ENCODE results near the gene GRM4. TPM values are rescaled to one million over a fixed set of nuclear protein-coding genes. Genes with fewer than 3 reads are reported as not detected.

Gene GRM4
- total RNA-seq, 1 experiment from 2014 or later = not detected

GRCh38 chr6:34103321-34103720, 42.6 kb downstream of the GRM4 start:
- no TSS peak for BruUV-seq (replicated peaks)
- CTCF ChIA-PET = interaction anchor here (0.6 to 1.2 kb wide), 2 partner anchors 25 to 124 kb away, joined by 3 to 6 read pairs; no protein-coding TSS in a partner anchor
- H3K36me3 Mint-ChIP-seq (ENCODE audit: insufficient read depth, unreplicated experiment) = no peaks in the 10 kb centered on the region
- no peaks in the 10 kb centered on the region for H3K4me1 Mint-ChIP-seq (ENCODE audit: low read depth, unreplicated experiment)
- TF ChIP-seq, protein P1, sequence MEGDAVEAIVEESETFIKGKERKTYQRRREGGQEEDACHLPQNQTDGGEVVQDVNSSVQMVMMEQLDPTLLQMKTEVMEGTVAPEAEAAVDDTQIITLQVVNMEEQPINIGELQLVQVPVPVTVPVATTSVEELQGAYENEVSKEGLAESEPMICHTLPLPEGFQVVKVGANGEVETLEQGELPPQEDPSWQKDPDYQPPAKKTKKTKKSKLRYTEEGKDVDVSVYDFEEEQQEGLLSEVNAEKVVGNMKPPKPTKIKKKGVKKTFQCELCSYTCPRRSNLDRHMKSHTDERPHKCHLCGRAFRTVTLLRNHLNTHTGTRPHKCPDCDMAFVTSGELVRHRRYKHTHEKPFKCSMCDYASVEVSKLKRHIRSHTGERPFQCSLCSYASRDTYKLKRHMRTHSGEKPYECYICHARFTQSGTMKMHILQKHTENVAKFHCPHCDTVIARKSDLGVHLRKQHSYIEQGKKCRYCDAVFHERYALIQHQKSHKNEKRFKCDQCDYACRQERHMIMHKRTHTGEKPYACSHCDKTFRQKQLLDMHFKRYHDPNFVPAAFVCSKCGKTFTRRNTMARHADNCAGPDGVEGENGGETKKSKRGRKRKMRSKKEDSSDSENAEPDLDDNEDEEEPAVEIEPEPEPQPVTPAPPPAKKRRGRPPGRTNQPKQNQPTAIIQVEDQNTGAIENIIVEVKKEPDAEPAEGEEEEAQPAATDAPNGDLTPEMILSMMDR (IDR thresholded peaks at IDR 0.05; ENCODE audit: unreplicated experiment) = no peak
- H3K27me3 Mint-ChIP-seq (ENCODE audit: unreplicated experiment) = peaks cover 100% of the 10 kb centered on the region
- H3K4me3 Mint-ChIP-seq (ENCODE audit: low read depth, unreplicated experiment) = no peak overlapping the region
- no peak for DNase-seq
- no peak overlapping the region for H3K27ac Mint-ChIP-seq (ENCODE audit: unreplicated experiment)
- intact Hi-C loops (cut with micrococcal nuclease; ENCODE audit: unreplicated experiment) = no loop called here
- H3K9me3 Mint-ChIP-seq (ENCODE audit: low read depth, unreplicated experiment) = no peaks in the 10 kb centered on the region

DNA sequence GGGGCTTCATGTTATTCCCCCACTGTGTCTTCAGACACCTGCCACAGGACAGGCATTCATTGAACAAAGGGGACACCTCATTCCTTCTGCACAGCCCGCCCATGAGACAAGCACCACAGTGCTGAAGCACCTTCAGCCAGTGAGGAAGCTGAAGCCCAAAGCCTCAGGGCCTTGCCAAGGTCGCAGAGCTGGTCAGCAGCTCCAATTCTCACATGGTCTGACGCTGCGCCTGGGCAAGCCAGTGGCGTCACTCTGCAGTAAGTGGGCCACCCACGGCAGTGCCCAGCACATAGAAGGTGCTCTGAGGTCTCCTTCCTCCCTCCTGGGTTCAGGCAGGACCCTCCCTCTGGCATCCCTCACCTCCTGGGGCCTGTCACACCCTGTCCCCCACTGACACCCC, 43.2 kb downstream of the GRM4 start:
- peaks cover 100% of the 10 kb centered on the region for H3K27me3 Mint-ChIP-seq (ENCODE audit: unreplicated experiment)
- H3K36me3 Mint-ChIP-seq (ENCODE audit: insufficient read depth, unreplicated experiment) = no peaks in the 10 kb centered on the region
- H3K4me1 Mint-ChIP-seq (ENCODE audit: low read depth, unreplicated experiment) = no peaks in the 10 kb centered on the region
- CTCF ChIA-PET = interaction anchor here (0.5 to 1.2 kb wide), 3 partner anchors 124 to 595 kb away, joined by 3 to 6 read pairs (median 5); no protein-coding TSS in a partner anchor
- TF ChIP-seq, protein P1 (IDR thresholded peaks at IDR 0.05; ENCODE audit: unreplicated experiment) = no peak
- no peak overlapping the region for H3K27ac Mint-ChIP-seq (ENCODE audit: unreplicated experiment)
- no peak overlapping the region for H3K4me3 Mint-ChIP-seq (ENCODE audit: low read depth, unreplicated experiment)
- BruUV-seq (replicated peaks) = no TSS peak
- H3K9me3 Mint-ChIP-seq (ENCODE audit: low read depth, unreplicated experiment) = no peaks in the 10 kb centered on the region
- intact Hi-C loops (cut with micrococcal nuclease; ENCODE audit: unreplicated experiment) = no loop called here
- no peak for DNase-seq

DNA sequence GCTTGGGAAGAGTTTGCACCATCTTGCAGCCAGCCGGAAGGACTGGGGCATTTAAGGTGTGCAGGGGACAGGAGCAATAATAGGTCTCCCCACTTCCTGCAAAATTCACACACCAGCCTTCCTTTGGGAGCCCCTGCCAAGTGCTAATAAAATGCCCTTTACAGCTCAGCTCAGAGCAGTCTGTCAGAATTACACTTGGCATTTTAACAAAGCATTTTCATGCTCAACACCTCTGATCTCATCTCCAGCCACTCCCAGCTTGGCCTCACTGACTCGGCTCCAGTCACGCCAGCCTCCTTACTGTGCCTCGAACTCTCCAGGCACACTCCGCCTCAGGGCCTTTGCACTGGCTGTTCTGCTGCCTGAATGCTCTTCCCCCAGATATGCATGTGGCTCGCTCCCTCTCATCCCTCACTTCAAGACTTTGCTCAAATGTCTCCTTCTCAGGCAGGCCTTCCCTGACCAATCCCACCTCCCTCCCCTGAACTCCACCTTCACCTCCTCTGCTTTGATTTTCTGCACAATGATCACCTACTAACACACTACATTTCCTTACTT, 43.7 kb downstream of the GRM4 start:
- no peaks in the 10 kb centered on the region for H3K9me3 Mint-ChIP-seq (ENCODE audit: low read depth, unreplicated experiment)
- no peak overlapping the region for H3K27ac Mint-ChIP-seq (ENCODE audit: unreplicated experiment)
- TF ChIP-seq, protein P1 (IDR thresholded peaks at IDR 0.05; ENCODE audit: unreplicated experiment) = no peak
- H3K36me3 Mint-ChIP-seq (ENCODE audit: insufficient read depth, unreplicated experiment) = no peaks in the 10 kb centered on the region
- DNase-seq = no peak
- CTCF ChIA-PET = interaction anchor here (0.5 to 1.6 kb wide), 3 partner anchors 25 to 595 kb away, joined by 3 to 5 read pairs (median 3); no protein-coding TSS in a partner anchor
- no peaks in the 10 kb centered on the region for H3K4me1 Mint-ChIP-seq (ENCODE audit: low read depth, unreplicated experiment)
- no peak overlapping the region for H3K4me3 Mint-ChIP-seq (ENCODE audit: low read depth, unreplicated experiment)
- BruUV-seq (replicated peaks) = no TSS peak
- intact Hi-C loops (cut with micrococcal nuclease; ENCODE audit: unreplicated experiment) = no loop called here
- H3K27me3 Mint-ChIP-seq (ENCODE audit: unreplicated experiment) = peaks cover 100% of the 10 kb centered on the region

DNA sequence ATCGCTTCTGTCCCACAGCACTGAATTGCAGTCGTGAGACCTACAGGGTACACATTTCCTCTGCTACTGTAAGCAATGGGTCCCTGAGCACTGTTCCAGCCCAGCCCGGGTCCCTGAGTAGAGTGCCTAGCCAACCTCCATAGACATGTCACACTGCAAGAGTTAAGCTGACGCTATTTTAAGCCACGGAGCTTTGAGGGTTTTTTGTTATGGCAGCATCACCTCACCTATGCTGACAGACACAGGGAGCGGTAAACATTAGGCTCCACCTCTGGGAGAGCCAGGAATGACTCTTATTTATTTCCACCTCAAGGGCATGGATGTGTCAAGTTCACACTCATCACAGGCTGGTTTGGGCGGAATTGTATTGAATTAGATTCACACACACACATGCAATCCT, 45.1 kb downstream of the GRM4 start:
- BruUV-seq (replicated peaks) = no TSS peak
- intact Hi-C loops (cut with micrococcal nuclease; ENCODE audit: unreplicated experiment) = no loop called here
- CTCF ChIA-PET = interaction anchor here (0.6 to 1.6 kb wide), 2 partner anchors 26 to 382 kb away, joined by 3 read pairs; no protein-coding TSS in a partner anchor
- Mint-ChIP-seq H3K4me1 (ENCODE audit: low read depth, unreplicated experiment) (no peaks in the 10 kb centered on the region), H3K4me3 (ENCODE audit: low read depth, unreplicated experiment) (no peak overlapping the region), H3K9me3 (ENCODE audit: low read depth, unreplicated experiment) (no peaks in the 10 kb centered on the region), H3K27me3 (ENCODE audit: unreplicated experiment) (peaks cover 100% of the 10 kb centered on the region), H3K36me3 (ENCODE audit: insufficient read depth, unreplicated experiment) (no peaks in the 10 kb centered on the region), H3K27ac (ENCODE audit: unreplicated experiment) (no peak overlapping the region)
- DNase-seq = no peak
- TF ChIP-seq, protein P1 (IDR thresholded peaks at IDR 0.05; ENCODE audit: unreplicated experiment) = no peak
